DOHH2 (cell line): ENCODE results near the gene TEAD3.
"Not testable (repeated sequence)": the region's sequence is repeated elsewhere in the genome, so short reads cannot be mapped to it uniquely, and the experiment has no call there.

Experiments
- EZH2phosphoT487 ChIP-seq: fragments of 200-600 bp; sonication (generic); IDR thresholded peaks from 2 replicates; pipeline ENCODE4 v1.6.1; 2017; ENCODE audit warnings: borderline replicate concordance, mild to moderate bottlenecking, antibody characterized with exemption, low read length, moderate library complexity, mixed read lengths
- TF ChIP-seq, protein P1 (sequence below): fragments of 200-600 bp; sonication (generic); IDR thresholded peaks from one replicate; pipeline ENCODE4 v1.5.1; 2014; ENCODE audit warnings: antibody characterized with exemption, mild to moderate bottlenecking, low read depth, low read length; ENCODE audit not compliant: poor library complexity, severe bottlenecking

DNA sequence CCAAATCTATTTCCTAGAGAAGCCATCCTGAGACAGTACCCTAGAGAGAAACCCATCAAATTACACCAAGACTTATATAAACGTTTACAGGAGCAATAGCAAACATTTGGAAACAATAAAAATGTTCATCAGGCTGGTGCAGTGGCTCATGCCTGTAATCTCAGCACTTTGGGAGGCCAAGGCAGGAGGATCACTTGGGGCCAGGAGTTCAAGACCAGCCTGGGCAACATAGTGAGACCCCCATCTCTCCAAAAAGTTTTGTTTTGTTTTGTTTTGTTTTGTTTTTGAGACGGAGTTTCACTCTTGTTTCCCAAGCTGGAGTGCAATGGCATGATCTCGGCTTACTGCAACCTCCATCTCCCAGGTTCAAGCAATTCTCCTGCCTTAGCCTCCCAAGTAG, 64.2 kb downstream of the TEAD3 start:
- TF ChIP-seq, protein P1, sequence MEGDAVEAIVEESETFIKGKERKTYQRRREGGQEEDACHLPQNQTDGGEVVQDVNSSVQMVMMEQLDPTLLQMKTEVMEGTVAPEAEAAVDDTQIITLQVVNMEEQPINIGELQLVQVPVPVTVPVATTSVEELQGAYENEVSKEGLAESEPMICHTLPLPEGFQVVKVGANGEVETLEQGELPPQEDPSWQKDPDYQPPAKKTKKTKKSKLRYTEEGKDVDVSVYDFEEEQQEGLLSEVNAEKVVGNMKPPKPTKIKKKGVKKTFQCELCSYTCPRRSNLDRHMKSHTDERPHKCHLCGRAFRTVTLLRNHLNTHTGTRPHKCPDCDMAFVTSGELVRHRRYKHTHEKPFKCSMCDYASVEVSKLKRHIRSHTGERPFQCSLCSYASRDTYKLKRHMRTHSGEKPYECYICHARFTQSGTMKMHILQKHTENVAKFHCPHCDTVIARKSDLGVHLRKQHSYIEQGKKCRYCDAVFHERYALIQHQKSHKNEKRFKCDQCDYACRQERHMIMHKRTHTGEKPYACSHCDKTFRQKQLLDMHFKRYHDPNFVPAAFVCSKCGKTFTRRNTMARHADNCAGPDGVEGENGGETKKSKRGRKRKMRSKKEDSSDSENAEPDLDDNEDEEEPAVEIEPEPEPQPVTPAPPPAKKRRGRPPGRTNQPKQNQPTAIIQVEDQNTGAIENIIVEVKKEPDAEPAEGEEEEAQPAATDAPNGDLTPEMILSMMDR = not testable (repeated sequence)
- TF ChIP-seq EZH2phosphoT487 = not testable (repeated sequence)
